Measurements from ENCODE around the gene SLC6A13.

GRCh38 chr12:186006-186625 is 76.5 kb downstream of the SLC6A13 start:
- TF ChIP-seq, protein P1, sequence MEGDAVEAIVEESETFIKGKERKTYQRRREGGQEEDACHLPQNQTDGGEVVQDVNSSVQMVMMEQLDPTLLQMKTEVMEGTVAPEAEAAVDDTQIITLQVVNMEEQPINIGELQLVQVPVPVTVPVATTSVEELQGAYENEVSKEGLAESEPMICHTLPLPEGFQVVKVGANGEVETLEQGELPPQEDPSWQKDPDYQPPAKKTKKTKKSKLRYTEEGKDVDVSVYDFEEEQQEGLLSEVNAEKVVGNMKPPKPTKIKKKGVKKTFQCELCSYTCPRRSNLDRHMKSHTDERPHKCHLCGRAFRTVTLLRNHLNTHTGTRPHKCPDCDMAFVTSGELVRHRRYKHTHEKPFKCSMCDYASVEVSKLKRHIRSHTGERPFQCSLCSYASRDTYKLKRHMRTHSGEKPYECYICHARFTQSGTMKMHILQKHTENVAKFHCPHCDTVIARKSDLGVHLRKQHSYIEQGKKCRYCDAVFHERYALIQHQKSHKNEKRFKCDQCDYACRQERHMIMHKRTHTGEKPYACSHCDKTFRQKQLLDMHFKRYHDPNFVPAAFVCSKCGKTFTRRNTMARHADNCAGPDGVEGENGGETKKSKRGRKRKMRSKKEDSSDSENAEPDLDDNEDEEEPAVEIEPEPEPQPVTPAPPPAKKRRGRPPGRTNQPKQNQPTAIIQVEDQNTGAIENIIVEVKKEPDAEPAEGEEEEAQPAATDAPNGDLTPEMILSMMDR (IDR thresholded peaks at IDR 0.05): no peak
- TF ChIP-seq EP300 (IDR thresholded peaks at IDR 0.05): no peak
